HL-60 (cell line): ENCODE data around the gene DNAH17.

Source experiments
- DNase-seq, 2 experiments: peaks; one replicate each; pipeline ENCODE4 v3.0.0-alpha.2; 2010 to 2020; ENCODE audit warnings: low read depth in 1 of 2, low spot score in 1 of 2
- H3K27ac ChIP-seq: fragments of 250-450 bp; sonication (Bioruptor Pico); replicated peaks from 2 replicates; pipeline ENCODE4 v1.5.1; 2020; ENCODE audit warnings: mild to moderate bottlenecking, moderate library complexity
- H3K27me3 ChIP-seq: fragments of 250-450 bp; sonication (Bioruptor Pico); 2 replicates; pipeline ENCODE4 v1.5.1; 2021; ENCODE audit warnings: mild to moderate bottlenecking, moderate library complexity; ENCODE audit not compliant: insufficient read depth, poor library complexity, severe bottlenecking
- H3K4me3 ChIP-seq: replicated peaks from 2 replicates; pipeline ENCODE4 v1.5.1; 2011; ENCODE audit warnings: mild to moderate bottlenecking, control low read depth, low read length; ENCODE audit not compliant: insufficient read depth
- GABPA ChIP-seq: IDR thresholded peaks from 2 replicates; pipeline ENCODE4 v1.6.1; 2012; ENCODE audit warnings: low read depth
- POLR2AphosphoS5 ChIP-seq: IDR thresholded peaks from 2 replicates; pipeline ENCODE4 v1.6.1; 2012; ENCODE audit warnings: low read depth
- REST ChIP-seq: IDR thresholded peaks from 2 replicates; pipeline ENCODE4 v1.6.1; 2012; ENCODE audit warnings: low read depth; ENCODE audit not compliant: insufficient replicate concordance
- SPI1 ChIP-seq: IDR thresholded peaks from 2 replicates; pipeline ENCODE4 v1.6.1; 2012; ENCODE audit warnings: low read depth, mild to moderate bottlenecking, borderline replicate concordance
- TF ChIP-seq, protein P1 (sequence below): IDR thresholded peaks from one replicate; pipeline ENCODE4 v1.5.1; 2011; ENCODE audit warnings: low read length, control low read depth, inconsistent platforms; ENCODE audit not compliant: insufficient read depth

Gene DNAH17

DNA sequence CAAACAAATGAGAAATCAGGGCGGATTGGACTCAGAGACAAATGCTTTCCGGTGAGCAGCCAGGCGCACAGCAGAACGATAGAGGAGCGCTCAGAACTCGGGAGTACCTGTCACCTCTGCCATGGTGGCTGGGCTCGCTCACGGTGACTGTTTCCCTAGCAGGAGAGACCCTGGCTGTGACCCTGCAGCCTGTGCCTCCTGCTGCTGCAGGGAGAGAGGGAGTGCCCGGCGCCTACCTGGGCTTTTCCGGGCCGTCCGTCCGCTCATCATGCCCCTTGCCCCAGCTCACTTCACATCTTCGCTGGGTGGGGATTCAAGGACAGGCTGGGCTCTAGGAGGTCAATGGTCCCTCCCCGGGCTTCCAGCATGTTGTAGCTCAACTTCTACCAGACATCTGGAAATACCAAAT is 14.1 kb upstream of the DNAH17 start:
- Histone ChIP-seq H3K27ac (peak overlapping the region; percentile 74), H3K4me3 (no peak overlapping the region), H3K27me3 (no peaks in the 10 kb centered on the region)
- TF ChIP-seq POLR2AphosphoS5 (no peak), GABPA (no peak), SPI1 (no peak), REST (no peak)
- TF ChIP-seq, protein P1, sequence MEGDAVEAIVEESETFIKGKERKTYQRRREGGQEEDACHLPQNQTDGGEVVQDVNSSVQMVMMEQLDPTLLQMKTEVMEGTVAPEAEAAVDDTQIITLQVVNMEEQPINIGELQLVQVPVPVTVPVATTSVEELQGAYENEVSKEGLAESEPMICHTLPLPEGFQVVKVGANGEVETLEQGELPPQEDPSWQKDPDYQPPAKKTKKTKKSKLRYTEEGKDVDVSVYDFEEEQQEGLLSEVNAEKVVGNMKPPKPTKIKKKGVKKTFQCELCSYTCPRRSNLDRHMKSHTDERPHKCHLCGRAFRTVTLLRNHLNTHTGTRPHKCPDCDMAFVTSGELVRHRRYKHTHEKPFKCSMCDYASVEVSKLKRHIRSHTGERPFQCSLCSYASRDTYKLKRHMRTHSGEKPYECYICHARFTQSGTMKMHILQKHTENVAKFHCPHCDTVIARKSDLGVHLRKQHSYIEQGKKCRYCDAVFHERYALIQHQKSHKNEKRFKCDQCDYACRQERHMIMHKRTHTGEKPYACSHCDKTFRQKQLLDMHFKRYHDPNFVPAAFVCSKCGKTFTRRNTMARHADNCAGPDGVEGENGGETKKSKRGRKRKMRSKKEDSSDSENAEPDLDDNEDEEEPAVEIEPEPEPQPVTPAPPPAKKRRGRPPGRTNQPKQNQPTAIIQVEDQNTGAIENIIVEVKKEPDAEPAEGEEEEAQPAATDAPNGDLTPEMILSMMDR, result no peak
- DNase-seq, result no peak

DNA sequence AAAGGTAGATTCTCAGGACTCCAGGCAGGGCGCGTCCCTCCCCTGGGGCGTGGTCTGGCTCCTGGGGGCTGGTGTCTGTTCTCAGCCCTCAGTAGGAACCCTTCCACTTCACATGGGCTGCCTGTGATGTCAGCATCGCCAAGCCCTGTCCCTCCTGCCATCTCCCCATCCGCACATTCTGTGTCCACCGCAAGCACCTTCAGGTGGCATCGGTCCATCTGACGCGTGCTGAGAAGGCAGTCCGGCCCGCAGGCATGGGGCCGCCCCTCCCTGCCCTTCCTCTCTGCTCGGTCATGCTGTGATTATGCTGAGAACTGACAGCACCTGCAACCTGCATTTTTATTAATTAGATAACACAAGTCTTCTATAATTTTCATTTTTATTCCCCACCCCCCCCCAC is 12.7 kb upstream of the DNAH17 start:
- TF ChIP-seq, protein P1, result no peak
- no peak for TF ChIP-seq REST
- no peak for TF ChIP-seq SPI1
- no peak for TF ChIP-seq POLR2AphosphoS5
- TF ChIP-seq GABPA, result no peak
- Histone ChIP-seq H3K4me3 (no peak overlapping the region), H3K27me3 (no peaks in the 10 kb centered on the region), H3K27ac (no peak overlapping the region)
- DNase-seq, result no peak

DNA sequence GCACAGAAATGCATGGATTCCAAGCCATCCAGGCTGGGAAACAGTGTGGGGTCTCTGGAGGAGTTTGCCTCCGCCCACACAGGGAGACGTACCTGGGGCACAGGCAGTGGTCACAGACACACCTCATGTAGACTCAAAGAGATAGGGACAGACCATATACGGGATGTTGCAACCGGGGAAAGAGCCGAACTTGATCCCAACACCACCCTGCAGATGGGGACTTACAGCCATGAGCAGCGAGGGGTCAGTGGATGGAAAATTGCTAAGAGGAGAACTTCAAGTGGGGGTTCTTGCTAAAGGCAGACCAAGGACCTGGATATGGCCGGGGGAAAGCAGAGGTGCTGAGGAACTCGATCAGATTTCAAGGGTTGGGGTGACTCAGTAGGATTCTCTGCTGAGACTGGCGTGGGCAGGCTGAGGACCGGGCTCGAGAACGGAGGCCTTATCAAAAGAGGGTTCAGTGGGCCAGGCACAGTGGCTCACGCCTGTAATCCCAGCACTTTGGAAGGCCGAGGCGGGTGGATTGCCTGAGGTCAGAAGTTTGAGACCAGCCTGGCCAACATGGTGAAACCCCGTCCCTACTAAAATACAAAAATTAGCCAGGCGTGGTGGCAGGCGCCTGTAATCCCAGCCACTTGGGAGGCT is 12.0 kb upstream of the DNAH17 start:
- Histone ChIP-seq H3K27me3 (no peaks in the 10 kb centered on the region), H3K27ac (no peak overlapping the region), H3K4me3 (no peak overlapping the region)
- DNase-seq, result no peak
- TF ChIP-seq POLR2AphosphoS5 (no peak), GABPA (no peak), REST (no peak), SPI1 (no peak)
- TF ChIP-seq, protein P1, result no peak
